HT1080 (cell line): ENCODE measurements around the gene CLDN24. TPM values are rescaled to one million over a fixed set of nuclear protein-coding genes. Genes with fewer than 3 reads are reported as not detected.

Experiments used
- DNase-seq: peaks from one replicate; pipeline ENCODE4 v3.0.0-alpha.2; 2015; ENCODE audit warnings: low read depth
- total RNA-seq: library from RNA; depleted of rRNA; stranded (reverse); fragments of >200 nt; shearing (Covaris generic); gene quantifications from 2 replicates; pipeline ENCODE4 v1.2.3, GENCODE V29; 2014; rRNA removed

The CLDN24 gene
- total RNA-seq, 1 experiment from 2014 or later = not detected

DNA sequence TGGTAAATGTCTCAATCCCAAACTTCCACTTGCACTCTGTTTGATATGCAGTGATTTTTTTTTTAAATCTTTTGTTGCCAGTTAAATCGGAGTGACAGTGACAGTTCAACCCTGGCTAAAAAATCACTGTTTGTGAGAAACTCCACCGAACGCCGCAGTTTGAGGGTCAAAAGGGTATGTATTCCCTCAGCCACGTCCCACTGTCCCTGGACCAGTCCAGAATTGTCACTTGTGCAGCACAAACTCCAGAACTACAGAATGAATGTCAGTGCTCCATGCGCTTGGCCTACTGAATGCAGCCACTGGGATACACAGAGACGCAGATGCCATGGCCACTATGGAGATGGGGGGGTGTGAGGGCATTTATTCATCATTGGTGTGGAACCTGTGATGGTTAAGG is 36.3 kb downstream of the CLDN24 start:
- DNase-seq = no peak

DNA sequence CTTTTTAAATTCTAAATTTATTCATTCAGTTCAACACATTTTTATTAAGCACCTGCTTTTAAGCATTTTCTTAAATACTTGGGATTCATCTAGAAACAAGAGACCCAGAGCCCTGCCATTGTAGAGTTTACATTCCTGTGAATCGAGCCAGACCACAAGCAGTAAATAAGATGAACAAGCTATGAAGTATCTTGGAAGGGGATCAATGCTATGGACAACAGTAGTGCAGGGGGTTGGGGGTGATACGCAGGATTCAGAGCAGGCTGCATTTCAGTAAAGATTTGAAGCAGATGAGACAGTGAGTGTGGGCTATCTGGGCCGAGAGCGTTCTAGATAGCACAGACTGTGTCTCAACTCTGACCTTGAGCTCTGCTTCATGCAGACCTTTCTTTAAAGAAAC is 37.3 kb downstream of the CLDN24 start:
- no peak for DNase-seq

DNA sequence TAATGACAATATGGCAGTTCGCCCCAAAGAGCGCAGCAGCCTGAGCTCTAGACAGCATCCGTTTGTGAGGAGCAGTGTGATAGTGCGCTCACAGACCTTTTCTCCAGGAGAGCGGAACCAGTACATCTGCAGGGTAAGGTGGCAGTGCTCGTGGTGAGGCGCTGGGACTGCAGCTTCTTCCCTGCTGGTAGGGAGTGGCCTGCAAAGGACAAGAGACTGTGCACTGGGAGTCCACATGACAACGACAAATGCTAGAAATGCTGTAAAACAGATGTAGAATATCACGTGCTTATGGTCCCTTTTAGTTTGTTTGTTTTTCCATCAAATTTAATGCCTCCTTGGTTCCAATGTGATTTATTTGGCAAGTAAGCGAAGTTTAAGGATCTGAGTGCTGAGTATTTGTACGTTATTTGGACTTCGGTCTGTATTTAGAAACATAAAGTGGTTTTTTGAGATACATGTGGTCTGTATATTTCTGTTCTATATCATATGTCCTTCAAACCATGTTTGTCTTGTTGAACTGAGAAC is 37.9 kb downstream of the CLDN24 start:
- no peak for DNase-seq

DNA sequence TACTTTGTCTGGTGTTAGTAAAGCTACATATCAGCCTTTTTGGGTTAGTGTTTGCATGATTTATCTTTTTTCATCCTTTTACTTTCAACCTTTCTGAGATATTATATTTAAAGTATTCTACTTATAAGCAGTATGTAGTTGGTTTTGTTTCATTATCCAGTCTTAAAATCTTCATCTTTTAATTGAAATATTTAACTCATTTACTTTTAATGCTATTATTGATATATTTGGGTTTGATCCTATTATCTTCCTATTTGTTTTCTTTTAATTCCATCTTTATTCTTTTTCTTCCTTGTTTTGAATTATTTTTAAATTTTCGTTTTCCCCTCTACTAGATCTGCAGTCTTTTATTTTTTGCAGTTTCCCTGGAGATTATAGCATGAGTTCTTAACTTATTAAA is 46.1 kb downstream of the CLDN24 start:
- no peak for DNase-seq

DNA sequence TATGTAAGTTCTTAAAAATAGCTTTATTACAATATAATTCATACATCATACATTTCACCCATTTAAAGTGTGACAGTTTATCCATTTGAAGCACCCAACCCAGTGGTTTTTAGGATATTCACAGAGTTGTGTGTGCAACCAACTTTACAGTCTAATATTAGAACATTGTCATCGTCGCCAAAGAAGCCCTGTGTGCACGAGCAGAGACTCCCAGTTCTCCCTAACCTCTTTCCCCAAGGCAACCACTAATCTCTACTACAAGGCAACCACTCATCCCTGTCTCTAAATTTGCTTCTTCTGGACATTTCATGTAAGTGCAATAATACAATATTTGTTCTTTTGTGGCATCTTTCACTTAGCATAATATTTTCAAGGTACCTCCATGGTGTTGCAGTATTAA is 49.8 kb downstream of the CLDN24 start:
- no peak for DNase-seq

Other genes with a start within 250 kb of the CLDN24 start
- 16.1 and 25.2 TPM in 2 replicates for gene WWC2, start 223.2 kb downstream of the CLDN24 start, total RNA-seq
- not detected in 2 replicates for gene CLDN22, start 2.1 kb downstream of the CLDN24 start, total RNA-seq
- 18.9 and 23.8 TPM in 2 replicates for gene CDKN2AIP, start 122.2 kb upstream of the CLDN24 start, total RNA-seq
- gene ING2, start 182.6 kb upstream of the CLDN24 start, total RNA-seq = 14.0 and 25.4 TPM in 2 replicates